ENCODE data around the gene ZC3H12D.

- TF ChIP-seq POLR2A (IDR thresholded peaks at IDR 0.05) (no peak), CTCF (IDR thresholded peaks at IDR 0.05) (no peak), EP300 (IDR thresholded peaks at IDR 0.05) (no peak)
These were observed 15.3 kb upstream of the ZC3H12D start for GRCh38 chr6:149500096-149500495.
